ENCODE measurements around the gene PLCB3. TPM values are rescaled to one million over a fixed set of nuclear protein-coding genes. Genes with fewer than 3 reads are reported as not detected.
A peak's percentile ranks its signal among the peaks of the same experiment; 100 is the strongest.

The PLCB3 gene
- total RNA-seq, 1 experiment from 2014 or later, result 80.2 TPM

DNA sequence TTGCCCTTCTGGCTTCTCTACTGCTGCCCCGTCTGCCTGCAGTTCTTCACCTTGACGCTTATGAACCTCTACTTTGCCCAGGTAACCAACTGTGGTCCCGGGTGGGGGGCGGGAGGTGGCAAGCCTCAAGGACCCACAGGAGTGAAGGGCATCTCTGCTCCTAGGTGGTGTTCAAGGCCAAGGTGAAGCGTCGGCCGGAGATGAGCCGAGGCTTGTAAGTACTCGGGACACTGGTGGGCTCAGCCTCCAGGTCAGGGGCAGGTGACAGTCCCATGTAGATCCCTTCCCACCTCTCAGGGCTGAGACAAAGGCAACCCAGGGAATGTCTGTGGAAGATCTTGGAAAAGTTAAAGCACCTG is 35.5 kb downstream of the PLCB3 start:
- no peaks in the 10 kb centered on the region for H4K20me1 ChIP-seq (ENCODE audit: control insufficient read depth, insufficient read depth, insufficient read length)
- H3K9ac ChIP-seq (ENCODE audit: extremely low read depth, insufficient read length, low read length), result no peak overlapping the region
- TF ChIP-seq, protein P1, sequence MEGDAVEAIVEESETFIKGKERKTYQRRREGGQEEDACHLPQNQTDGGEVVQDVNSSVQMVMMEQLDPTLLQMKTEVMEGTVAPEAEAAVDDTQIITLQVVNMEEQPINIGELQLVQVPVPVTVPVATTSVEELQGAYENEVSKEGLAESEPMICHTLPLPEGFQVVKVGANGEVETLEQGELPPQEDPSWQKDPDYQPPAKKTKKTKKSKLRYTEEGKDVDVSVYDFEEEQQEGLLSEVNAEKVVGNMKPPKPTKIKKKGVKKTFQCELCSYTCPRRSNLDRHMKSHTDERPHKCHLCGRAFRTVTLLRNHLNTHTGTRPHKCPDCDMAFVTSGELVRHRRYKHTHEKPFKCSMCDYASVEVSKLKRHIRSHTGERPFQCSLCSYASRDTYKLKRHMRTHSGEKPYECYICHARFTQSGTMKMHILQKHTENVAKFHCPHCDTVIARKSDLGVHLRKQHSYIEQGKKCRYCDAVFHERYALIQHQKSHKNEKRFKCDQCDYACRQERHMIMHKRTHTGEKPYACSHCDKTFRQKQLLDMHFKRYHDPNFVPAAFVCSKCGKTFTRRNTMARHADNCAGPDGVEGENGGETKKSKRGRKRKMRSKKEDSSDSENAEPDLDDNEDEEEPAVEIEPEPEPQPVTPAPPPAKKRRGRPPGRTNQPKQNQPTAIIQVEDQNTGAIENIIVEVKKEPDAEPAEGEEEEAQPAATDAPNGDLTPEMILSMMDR (conservative IDR thresholded peaks at IDR 0.05), result no peak
- Mint-ChIP-seq H3K4me1 (peaks cover 12 to 16% of the 10 kb centered on the region in 2 experiments), H3K36me3 (ENCODE audit: insufficient read depth in 1 of 3, low read depth in 3 of 3) (peaks cover 2 to 9% (median 6%) of the 10 kb centered on the region in 3 experiments), H3K27me3 (ENCODE audit: low read depth) (peaks cover 33% of the 10 kb centered on the region), H3K27ac (no peak overlapping the region; a peak in 1 of 7 replicates), H3K4me3 (peak overlapping the region; percentile 79 to 82), H3K9me3 (no peaks in the 10 kb centered on the region; a peak in 2 of 5 replicates)
- H3K4me2 ChIP-seq (ENCODE audit: insufficient read depth, insufficient read length, low read length), result no peak overlapping the region
- no peaks in the 10 kb centered on the region for H3K79me2 ChIP-seq (ENCODE audit: insufficient read depth, low read length)
- no peak overlapping the region for H4K91ac ChIP-seq (ENCODE audit: insufficient read length, low read depth, low read length)
- H3K18ac ChIP-seq (ENCODE audit: insufficient read length, low read depth, low read length), result no peak overlapping the region
- no peak overlapping the region for H4K8ac ChIP-seq (replicated peaks; ENCODE audit: insufficient read length, low read depth, low read length)
- H2AK5ac ChIP-seq (ENCODE audit: insufficient read length, low read length), result no peak overlapping the region
- H2BK12ac ChIP-seq (ENCODE audit: insufficient read length, low read depth, low read length), result no peak overlapping the region
- H3K23ac ChIP-seq (ENCODE audit: insufficient read length, low read depth, low read length), result no peak overlapping the region
- H2BK120ac ChIP-seq (ENCODE audit: low read depth, low read length, poor library complexity, severe bottlenecking), result no peak overlapping the region
- H2BK5ac ChIP-seq (ENCODE audit: insufficient read length, low read length), result no peak overlapping the region
- no peaks in the 10 kb centered on the region for H3K4me1 ChIP-seq (ENCODE audit: insufficient read depth, low read length)
- H3K4ac ChIP-seq (ENCODE audit: low read depth, low read length), result no peak overlapping the region
- no peak overlapping the region for H2BK20ac ChIP-seq (ENCODE audit: low read depth, low read length, poor library complexity, severe bottlenecking)
- no peak for DNase-seq
- H3K79me1 ChIP-seq (ENCODE audit: insufficient read depth, low read depth, low read length, poor library complexity, severe bottlenecking), result no peaks in the 10 kb centered on the region
- WGBS (ENCODE audit: extremely low coverage, insufficient read length, low lambda C conversion rate), result no CpG with 5 or more reads among the region's 9 CpGs
- no peak overlapping the region for H4K5ac ChIP-seq (ENCODE audit: insufficient read length, low read depth, low read length)
- H3K23me2 ChIP-seq (ENCODE audit: insufficient read length, low read depth, low read length, poor library complexity, severe bottlenecking), result peaks cover 15% of the 10 kb centered on the region
- no peak overlapping the region for H2AFZ ChIP-seq (ENCODE audit: low read length)
- H3K27me3 ChIP-seq (ENCODE audit: insufficient read depth, low read length), result peaks cover 16% of the 10 kb centered on the region; the same call in 1 of the 2 replicates
- H3T11ph ChIP-seq (ENCODE audit: low read length), result no peak overlapping the region
- H2BK15ac ChIP-seq (ENCODE audit: low read depth, low read length), result no peak overlapping the region
- no peaks in the 10 kb centered on the region for H3K9me3 ChIP-seq (ENCODE audit: control insufficient read depth, low read depth, low read length)
- no peak overlapping the region for H3K56ac ChIP-seq (ENCODE audit: insufficient read length, low read depth, low read length)
- H3K27ac ChIP-seq (ENCODE audit: insufficient read length, low read depth, low read length), result no peak overlapping the region
- no peak overlapping the region for H3K14ac ChIP-seq (ENCODE audit: insufficient read depth, low read length)

All from H9 (cell line).